HepG2 (cell line): ENCODE data around the gene SDF2.

Experiments used
- SP1 ChIP-seq, 2 experiments: fragments of 450-650 bp in 1 of 2; sonication (generic) in 1 of 2; formaldehyde crosslinking in 1 of 2; IDR thresholded peaks; 2 replicates each; pipeline versions ENCODE4 v1.4.0 to v1.6.1; 2016 to 2020; ENCODE audit warnings: missing genetic modification reagents in 1 of 2
- TF ChIP-seq, protein P1 (sequence below): sonication (generic); formaldehyde crosslinking; IDR thresholded peaks from 2 replicates; pipeline ENCODE4 v1.5.0; 2020; ENCODE audit warnings: missing genetic modification reagents

DNA sequence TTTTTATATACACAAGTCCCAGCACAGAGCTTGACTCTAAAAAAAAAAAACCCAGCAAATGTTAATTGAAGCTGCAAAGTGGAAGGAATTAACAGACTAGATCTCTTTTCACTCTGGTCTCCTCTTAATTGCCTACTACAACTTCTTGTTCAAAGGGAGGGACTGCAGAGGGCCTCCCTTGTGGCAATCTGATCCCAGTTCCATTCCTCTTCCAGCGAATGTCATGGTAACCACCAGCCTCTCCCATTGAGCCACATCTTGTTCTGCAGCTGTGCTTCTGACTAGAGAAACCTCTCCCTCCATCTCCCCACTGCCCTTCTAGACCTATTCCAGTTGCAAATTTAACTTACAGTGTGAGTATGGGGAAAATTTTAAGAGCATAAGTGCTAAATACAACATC is 6.2 kb upstream of the SDF2 start:
- TF ChIP-seq, protein P1, sequence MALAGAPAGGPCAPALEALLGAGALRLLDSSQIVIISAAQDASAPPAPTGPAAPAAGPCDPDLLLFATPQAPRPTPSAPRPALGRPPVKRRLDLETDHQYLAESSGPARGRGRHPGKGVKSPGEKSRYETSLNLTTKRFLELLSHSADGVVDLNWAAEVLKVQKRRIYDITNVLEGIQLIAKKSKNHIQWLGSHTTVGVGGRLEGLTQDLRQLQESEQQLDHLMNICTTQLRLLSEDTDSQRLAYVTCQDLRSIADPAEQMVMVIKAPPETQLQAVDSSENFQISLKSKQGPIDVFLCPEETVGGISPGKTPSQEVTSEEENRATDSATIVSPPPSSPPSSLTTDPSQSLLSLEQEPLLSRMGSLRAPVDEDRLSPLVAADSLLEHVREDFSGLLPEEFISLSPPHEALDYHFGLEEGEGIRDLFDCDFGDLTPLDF (CRISPR knock-in tag) = no peak
- TF ChIP-seq SP1 (IDR thresholded peaks at IDR 0.05) = no peak
- no peak for TF ChIP-seq SP1 (CRISPR knock-in tag; IDR thresholded peaks at IDR 0.05)
